ENCODE results near the gene SCARB1.
A peak's percentile ranks its signal among the peaks of the same experiment; 100 is the strongest.

The SCARB1 gene

DNA sequence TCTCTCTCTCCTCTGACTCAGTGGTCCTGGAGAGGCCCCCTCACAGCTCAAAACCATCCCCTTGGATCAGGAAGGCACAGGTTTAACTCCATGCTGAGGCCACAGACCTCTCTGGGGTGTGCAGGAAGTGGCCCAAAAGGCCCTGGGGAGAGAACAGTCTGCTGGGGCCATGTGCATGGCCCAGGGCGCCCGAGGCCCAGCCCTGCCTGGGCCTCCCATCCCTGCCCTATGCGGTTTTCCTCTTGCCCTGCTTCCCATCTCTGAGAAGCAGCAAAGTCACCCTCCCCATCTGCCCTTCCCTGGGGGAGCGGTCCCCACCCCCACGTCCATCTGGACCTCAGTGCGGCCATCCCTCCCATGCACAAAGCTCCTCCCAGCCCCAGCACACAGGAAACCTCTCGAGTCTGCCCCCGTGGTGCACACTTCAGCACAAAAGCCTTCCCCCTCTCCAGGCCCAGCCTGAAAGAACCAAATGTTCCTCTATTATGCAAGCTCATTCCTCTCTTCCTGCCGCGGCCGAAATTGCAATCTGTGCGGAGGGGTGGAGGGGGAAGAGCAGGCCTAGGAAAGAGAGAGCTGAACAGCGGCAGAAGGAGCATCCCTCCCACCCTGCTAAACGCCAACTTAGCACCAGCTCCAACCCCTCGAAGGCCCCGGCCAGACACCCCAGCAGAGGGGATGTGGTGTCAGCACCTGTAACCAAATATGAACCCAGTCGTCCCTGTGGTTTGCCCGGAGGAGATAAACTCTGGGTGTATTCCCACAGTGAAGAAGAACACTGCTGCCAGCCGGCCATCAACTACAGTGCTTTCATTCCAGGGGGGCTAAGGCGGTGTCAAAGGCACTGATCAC lies 108.5 kb downstream of the SCARB1 start:
- DNase-seq: peak; percentile 92

DNA sequence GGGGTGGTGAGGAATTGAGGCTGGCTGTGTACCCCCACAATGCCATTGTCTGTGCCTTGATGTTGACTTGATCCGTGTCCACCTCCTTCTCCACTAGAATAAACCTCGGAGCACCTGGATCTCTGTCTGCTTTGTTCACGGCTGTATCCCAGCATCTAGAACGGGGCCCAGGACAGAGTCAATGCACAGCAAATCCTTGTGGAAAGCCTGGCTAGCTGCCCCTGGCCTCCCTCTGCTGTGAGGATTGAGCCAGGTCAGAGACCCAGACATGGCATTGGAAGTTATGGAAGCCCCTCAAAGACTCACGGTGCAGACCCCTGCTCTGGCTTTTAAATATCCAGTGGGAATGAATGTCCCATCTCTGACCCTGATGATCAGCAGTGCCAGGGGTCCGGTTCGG lies 109.2 kb downstream of the SCARB1 start:
- DNase-seq: no peak

DNA sequence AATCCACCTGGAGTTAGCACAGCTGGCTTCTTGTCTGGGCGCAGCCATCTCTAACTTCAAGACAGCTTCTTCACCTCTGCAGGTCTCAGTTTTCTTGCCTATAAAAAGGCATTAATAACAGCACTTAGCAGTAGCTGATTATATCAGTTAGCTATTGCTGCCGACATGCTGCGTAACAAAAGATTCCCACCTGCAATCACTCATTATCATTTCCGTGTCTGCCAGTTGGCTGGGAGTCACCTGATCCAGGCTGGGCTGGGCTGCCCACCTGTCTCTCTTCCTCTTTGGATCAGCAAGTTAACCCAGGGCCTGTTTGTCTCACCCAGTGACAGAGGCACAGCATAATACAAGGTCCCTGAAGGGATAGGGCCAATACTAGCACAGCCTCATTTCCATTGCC lies 109.7 kb downstream of the SCARB1 start:
- DNase-seq: no peak

GRCh38 chr12:124753228-124753591 lies 110.5 kb downstream of the SCARB1 start:
- DNase-seq: no peak

- no peak for DNase-seq
Observed at GRCh38 chr12:124752437-124753227, 111.0 kb downstream of the SCARB1 start.

DNA sequence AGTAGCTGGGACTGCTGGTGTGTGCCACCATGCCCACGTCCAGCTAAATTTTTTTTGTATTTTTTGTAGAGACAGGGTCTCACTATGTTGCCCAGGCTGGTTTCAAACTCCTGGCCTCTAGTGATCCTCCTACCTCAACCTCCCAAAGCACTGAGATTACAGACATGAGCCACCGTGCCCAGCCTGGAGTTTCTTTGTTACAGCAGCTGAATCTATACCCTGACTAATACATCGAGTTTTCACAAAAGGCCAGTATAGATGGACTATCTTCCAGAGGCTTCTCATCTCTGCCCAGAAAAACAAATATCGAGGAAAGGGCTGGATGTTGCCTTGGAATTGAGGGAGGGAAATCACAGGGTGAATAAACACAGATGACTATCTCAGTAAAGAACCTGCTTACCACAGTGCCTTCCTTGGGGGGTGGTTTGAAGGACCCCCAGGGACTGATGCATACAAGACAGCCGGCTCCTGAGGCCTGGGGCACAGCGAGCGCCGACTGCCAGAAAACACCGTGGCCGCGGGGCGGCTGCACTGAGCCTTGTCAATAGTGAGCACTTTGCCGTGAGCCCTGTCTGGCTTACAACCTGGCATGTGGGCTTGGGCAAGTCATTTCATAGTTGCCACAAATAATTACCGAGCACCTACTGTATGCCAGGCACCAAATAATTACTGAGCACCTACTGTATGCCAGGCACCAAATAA lies 111.9 kb downstream of the SCARB1 start:
- DNase-seq: no peak

- no peak for DNase-seq
Observed at GRCh38 chr12:124750787-124751471, 112.7 kb downstream of the SCARB1 start.

- DNase-seq: no peak
Observed at GRCh38 chr12:124750149-124750656, 113.5 kb downstream of the SCARB1 start.

DNA sequence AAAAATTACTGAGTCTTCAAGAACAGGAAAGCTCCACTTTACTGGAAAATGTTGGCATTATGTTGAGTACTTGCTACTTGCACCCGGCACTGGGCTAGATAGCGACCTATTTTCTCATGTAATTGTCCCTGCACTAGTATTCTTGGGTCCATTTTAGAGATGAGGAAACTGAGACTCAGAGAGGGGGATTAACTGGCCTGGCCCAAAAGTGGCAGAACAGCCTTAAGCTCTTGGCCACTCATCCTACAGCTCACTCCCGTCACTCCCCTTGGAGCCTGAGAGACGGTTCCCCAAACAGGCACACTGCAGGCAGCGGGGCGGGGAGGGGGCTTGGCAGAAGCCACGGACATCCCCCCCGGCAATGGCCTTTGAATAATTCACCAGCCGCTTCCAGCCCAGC lies 113.9 kb downstream of the SCARB1 start:
- DNase-seq: no peak

DNA sequence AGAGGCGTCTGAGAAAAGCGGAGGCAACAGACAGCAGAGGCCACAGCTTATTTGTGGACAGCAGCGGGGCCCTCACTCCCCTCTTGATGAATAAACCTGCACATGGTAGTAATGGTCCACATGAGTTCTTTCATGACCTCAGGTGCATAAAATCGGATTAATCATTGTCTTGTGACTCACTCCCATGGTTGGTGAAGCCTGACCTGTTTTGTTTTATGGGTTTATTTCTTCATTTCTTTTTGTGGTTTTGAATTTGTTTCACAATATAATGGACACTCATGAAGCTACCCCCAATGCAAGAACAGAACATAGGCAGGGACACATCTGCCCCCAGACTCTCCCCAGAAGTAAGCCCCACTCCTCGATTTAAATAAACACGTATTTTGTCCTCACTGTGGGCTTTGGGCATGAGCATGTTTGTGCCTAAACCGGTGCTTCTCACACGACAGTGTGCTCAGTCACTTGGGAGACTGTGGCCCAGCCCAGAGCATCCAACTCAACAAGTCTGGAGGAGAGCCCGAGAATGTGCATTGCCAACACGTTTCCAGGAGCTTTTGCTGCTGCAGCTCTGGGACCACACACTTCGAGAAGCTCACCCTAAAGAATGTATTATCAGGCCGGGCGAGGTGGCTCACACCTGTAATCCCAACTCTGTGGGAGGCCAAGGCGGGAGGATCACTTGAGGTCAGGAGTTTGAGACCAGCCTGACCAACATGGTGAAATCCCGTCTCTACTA lies 116.1 kb downstream of the SCARB1 start:
- DNase-seq: no peak

DNA sequence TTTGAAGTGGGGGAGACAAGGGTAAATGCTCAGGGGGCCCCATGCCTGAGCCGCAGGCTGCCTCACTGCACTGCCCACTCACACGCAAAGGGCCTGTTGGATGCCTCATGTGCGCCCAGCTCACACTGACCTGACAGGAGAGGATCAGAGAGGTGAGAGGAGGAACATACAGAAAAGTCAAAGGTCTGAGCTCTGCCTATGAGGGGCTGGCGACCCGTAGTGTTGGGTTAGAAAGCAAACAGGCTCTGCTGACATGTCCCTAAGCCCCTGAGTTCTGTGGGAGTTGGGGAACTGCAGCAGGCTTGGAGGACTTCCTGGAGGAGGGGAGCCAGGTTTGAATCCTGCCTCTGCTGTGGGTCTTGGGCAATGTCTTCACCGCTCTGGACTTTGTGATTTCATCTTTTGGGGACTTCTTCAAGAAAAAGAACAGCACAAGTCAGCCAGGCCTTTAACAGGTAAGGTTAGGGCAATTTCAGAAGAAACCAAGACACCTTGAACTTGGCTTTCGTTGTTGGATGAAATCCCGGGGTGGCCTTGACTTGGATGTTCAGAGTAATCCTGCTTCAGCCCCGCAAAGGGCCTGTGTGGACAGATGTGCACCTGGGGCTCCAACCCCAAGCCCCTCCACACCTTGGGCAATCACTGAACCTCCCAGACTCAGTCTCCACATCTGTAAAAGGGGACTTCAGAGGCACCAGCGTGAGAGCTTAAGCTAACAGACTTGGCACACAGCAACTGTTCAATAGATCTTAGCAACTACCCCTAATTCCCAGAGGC lies 116.8 kb downstream of the SCARB1 start:
- DNase-seq: no peak

DNA sequence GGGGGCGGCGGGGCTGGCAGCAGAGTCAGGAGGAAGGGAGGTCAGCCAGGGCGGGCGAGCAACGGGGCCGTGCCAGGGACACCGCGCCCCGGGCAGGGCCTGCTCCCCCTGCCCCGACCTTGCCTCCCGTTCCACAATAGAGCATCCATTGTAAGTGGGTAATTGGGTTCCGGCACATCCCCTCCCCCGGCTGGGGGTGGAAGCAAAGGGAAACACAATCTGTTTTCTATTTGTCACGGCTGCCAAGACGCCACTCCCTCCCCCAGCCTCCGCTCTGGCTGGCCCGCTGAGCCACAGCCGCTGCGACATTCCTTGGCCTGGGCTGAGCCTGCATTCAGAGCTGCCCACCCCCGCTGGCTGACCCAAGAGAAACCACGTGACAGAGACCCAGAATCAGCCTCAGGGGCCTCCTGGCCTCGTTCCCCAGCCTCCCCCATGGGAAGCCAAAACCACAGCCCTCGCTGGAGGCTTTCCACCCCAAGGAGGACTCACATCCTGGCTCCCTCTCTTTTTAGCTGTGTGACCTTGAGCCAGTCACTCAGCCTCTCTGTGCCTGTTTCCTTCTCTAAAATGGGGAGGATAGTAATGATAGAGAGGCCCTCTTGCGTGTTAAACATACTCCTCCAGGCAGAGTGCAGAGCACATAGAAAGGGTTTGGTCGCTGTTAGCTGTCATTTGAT lies 117.6 kb downstream of the SCARB1 start:
- peak; percentile 74 for DNase-seq

- DNase-seq: no peak
Observed at GRCh38 chr12:124745465-124745890, 118.2 kb downstream of the SCARB1 start.

DNA sequence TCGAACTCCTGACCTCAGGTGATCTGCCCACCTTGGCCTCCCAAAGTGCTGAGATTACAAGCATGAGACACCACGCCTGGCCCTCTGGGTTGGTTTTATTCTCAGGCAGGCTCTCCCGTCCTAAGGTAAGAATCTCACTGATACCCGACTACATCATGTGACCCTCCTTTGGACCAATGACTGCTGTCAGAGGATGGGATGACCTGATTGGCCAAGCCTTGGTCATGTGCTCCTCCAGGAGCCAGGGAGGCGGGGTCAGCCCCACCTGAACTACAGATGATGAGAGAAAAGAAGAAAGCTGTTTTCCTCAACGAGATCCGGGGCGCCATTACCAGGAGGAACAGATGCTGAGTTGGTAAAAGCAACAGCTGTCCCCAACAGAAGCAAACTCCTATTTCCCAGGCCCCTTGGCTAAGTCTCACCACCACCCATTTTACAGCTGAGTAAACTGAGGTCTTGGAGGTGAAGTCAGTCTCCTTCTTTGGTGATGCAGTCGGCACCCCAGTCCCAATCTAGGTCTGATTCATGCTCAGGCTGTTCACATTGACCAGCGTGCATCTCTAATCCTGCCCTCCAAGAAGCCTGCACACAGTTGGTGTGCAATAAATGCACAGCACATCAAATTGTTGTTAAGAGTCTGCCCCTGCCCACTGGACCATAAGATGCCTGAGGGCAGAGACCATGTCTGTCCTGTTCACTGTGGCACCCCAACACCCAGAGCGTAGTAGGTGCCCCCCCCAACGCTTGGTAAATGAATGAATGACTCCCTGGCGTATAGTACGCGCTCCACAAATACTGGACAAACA lies 118.8 kb downstream of the SCARB1 start:
- DNase-seq: peak; percentile 27

GRCh38 chr12:124744273-124744640 lies 119.4 kb downstream of the SCARB1 start:
- no peak for DNase-seq

DNA sequence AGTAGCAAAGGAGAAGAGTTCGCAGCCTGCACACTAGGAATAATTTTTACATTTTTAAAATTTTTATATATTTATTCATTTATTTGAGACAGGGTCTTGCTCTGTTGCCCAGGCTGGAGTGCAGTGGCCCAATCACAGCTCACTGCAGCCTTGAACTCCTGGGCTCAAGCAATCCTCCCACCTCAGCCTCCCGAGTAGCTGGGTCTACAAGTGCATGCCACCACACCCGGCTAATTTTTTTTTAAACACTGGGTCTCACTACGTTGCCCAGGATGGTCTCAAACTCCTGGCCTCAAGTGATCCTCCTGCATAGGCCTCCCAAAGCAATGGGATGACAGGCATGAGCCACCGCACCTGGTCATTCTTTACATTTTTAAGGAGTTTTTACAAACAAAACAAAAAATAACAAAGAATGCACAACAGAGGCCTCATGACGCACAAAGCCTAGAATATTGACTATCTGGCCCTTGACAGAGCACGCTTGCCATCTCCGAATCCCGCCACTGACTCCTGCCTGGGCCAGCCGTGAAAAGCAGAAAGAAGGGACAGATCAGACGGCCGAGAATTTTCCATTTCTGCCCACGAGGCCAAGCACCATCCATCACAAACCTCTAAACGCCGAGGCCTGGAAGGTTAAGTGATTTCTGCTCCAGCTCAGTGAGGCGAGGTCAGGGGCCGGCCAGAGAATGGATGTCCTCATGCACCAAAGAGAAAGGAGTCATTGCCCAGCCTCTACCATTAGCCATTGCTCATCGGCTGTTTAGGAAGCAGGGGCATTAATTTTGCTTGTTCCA lies 120.0 kb downstream of the SCARB1 start:
- DNase-seq: no peak

DNA sequence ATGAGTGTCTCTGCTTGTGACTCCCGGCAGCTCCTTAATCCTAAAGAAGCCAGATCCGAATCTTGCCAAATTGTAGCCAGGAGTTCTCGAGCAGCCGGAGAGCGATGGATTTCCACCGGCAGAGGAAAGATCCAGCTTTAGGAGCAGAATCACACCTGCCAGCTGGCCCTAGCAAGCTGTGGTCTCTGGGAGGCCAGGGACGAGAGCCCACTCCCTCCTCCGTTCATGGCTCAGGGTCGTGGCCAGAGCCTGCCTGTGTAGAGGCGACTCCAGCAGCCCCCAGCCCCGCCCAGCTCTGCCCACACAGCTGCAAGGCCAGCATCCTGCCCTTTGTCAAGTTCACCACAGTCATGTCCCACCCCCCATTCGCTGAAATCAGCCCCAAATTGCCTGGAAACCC lies 121.0 kb downstream of the SCARB1 start:
- no peak for DNase-seq

GRCh38 chr12:124742111-124742510 lies 121.6 kb downstream of the SCARB1 start:
- no peak for DNase-seq

GRCh38 chr12:124741211-124741610 lies 122.5 kb downstream of the SCARB1 start:
- DNase-seq: no peak
